Activated CD4-positive, alpha-beta T cell treated with anti-CD3 and anti-CD28 coated beads, Interleukin-2, amount 50 U/mL, for 4 hours (primary cell): Measurements from ENCODE around the gene UQCRC2.
A peak's percentile ranks its signal among the peaks of the same experiment; 100 is the strongest.
"Not testable (repeated sequence)": the region's sequence is repeated elsewhere in the genome, so short reads cannot be mapped to it uniquely, and the experiment has no call there.

Experiments used
- DNase-seq, 2 experiments: peaks; one replicate each; pipeline ENCODE4 v3.0.0-alpha.2; 2020

UQCRC2 gene

GRCh38 chr16:21952793-21953540 lies at the start of gene UQCRC2:
TSS of gene UQCRC2 (plus strand) at chr16:21953361. CDS start at chr16:21953424, 63 bp downstream.
- DNase-seq = peak; percentile 79 to 83

GRCh38 chr16:21932650-21933049 lies 20.5 kb upstream of the UQCRC2 start:
- not testable (repeated sequence) for DNase-seq

- DNase-seq = not testable (repeated sequence)
Observed at GRCh38 chr16:21933316-21933715, 19.8 kb upstream of the UQCRC2 start.

DNA sequence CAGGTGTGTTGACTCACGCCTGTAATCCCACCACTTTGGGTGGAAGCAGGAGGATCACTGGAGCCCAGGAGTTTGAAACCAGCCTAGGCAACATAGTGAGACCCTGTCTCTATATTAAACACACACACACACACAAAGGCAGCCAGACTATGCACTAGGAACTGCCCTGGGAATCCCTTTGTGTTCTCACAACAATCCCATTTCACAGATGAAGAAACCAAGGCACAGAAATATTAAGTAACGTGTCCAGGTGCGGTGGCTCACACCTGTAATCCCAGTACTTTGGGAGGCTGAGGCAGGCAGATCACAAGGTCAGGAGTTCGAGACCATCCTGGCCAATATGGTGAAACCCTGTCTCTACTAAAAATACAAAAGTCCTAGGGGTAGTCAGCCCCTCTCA lies 19.4 kb upstream of the UQCRC2 start:
- not testable (repeated sequence) for DNase-seq

DNA sequence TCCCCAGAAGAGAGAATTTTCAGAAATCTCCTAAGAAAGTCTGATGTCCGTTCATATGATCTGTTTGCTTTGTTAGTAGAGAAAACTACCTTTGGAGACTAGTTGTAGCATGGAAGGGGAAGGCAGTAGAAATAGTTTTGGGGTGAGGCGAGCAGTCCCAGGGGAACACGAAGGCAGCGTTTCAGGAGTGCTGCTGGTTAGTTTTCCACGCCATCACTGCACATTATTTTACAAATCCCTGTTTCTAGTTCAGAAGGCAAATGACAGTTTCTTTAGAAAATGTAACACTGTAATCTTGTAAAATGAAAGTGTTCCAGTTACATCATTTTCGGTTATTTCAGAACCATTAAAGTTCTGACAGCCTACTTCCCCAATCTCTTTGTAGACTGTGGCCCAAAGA lies 16.9 kb upstream of the UQCRC2 start:
- DNase-seq = not testable (repeated sequence)

- no peak for DNase-seq
Observed at GRCh38 chr16:21937336-21937829, 15.8 kb upstream of the UQCRC2 start.

DNA sequence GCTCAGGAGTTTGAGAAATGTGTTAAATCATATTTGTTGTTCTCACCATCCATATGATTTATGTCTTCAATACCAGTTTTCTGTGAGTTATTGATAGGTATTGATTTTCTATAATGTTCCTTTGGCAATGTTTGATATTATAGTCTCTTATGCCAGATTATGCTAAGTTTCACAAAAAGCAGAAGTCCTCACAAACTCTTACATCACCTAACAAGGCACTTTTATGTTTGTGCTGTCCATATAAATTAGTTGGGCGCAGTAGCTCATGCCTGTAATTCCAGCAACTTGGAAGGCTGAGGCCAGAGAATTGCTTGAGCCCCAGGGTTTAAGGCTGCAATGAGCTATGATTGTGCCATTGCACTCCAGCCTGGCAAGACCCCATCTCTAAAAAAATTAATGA lies 12.6 kb upstream of the UQCRC2 start:
- DNase-seq = no peak

DNA sequence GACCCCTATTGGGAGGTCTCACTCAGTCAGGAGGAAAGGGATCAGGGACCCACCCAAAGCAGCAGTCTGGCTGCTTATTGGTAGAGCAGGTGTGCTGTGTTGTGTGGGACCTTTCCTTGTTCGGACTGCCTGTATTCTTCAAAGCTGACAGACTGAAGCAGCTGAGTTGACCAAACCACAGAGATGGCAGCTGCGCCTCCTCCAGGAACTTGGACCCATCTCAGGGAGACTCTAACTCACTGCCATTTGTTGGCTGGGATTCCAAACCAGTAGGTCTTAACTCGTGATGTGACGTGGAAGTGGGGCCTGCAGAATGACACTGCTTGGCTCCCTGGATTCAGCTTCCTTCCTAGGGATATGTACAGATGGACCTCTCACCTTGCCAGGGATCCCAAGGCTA lies 9.6 kb upstream of the UQCRC2 start:
- no peak for DNase-seq

DNA sequence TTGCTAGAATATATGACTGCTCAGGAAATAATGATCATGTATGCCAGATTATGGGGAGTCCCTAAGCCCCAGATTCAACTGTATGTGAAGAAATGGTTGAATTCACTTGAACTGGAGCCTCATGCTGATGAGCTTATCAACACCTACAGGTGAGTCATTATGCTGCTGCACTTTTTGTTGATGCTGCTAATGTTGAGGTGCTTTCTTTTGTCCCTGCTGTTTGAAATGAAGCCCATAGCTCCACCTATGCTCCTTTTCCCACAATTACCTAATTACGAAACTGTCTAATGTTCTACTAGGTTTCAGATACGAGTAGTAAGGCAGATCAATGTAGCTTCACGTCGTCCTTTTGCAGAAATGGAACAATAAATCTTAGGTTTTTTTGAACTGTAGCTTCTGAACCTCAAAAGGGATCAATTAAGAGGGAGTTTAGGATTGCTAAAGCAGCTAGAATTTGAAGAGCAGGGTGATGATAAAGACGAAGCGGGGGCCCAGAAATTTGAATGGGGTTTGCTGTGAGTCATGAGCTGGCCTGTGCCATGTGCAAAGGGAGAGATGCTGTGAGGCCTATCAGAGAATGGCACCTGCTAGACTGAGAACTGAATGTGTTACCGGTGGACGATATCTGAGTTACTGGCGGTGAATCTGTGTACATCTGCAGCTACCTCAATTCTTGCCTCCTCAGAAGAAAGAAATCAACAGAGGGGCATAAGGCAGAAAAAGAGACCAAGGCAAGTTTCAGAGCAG lies 6.1 kb upstream of the UQCRC2 start:
- no peak for DNase-seq

DNA sequence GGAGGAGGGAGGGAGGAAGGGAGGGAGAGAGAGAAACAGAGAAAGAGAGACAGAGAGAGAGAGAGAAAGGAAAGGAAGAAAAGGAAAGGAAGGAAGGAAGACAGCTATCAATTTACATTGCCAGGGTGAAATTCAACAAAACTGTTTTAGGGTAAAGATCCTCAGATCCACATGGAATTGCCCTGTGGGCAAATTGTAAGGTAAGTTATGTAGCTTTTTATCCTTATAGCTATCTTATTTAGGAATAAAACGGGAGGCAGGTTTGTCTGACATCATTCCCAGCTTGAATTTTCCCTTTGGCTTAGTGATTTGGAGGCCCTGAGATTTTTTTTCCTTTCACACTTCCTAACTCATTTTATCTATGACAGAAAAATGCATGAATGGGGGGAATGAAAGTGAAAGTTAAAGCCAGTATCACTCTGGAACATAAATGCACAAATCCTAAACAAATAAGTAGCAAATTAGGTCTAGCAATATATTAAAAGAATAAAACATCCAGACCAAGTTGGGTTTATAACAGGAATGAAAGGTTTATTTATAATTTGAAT lies 3.4 kb upstream of the UQCRC2 start:
- DNase-seq = no peak

- DNase-seq = peak; percentile 11 to 16
Observed at GRCh38 chr16:21950782-21951521, 2.2 kb upstream of the UQCRC2 start.

DNA sequence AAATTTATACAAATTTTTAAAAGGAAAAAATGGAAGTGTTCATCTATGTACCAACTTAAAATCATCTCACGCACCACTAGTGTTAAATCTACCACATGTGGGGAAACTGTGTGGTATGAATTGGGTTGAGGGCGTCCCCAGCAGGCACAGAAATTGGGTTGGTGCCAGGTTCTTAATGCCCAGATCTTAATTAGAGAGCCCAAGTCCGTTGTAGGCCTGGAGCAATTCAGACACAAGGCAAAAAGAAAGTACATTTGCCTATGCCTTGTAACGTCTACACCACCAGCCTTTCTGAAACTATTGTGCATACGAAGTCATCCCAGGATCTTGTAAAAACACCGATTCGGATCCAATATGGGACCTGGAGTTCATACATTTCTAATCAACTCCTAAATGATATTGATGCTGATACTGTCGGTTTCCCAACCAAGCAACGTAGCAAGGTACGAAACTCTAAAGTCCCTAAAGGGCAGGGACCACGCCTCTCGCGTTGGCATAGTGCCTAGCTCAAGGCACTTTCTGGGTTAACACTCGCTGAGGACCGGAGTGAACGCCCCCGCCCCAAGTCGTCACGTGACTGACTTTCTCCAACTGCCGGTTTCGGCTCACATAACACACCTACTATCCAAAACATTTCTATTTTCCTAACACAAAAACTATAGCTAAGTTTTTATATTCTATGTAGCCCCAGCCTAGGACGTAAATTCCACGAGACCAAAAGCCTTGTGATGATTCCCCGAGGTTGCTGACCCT lies 945 bp upstream of the UQCRC2 start:
- peak; percentile 75 to 78 for DNase-seq

DNA sequence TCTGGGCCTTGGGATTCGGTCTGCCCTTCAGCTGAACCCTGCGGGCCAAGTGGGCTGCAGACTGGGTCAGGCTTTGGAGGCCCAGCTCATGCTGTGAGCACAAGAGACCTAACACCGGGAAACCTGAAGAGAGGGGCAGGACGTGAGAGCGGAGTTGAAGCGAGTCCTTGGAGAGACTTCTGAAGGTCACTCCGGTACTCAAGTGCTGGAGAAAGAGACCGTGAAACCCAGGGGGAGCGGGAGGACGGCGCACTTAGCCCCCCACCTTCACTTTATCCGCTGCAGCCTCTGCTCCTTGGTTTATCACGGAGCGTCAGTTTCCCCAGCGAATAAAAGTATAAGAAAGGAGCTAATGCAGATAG lies 361 bp downstream of the UQCRC2 start:
- DNase-seq = no peak

- DNase-seq = no peak
Observed at GRCh38 chr16:21957714-21958346, 4.7 kb downstream of the UQCRC2 start.

- DNase-seq = no peak
Observed at GRCh38 chr16:21959050-21959449, 5.9 kb downstream of the UQCRC2 start.

GRCh38 chr16:21962475-21962874 lies 9.3 kb downstream of the UQCRC2 start:
- no peak for DNase-seq

- DNase-seq = no peak
Observed at GRCh38 chr16:21963887-21964286, 10.7 kb downstream of the UQCRC2 start.

- DNase-seq = no peak
Observed at GRCh38 chr16:21964353-21964752, 11.2 kb downstream of the UQCRC2 start.

DNA sequence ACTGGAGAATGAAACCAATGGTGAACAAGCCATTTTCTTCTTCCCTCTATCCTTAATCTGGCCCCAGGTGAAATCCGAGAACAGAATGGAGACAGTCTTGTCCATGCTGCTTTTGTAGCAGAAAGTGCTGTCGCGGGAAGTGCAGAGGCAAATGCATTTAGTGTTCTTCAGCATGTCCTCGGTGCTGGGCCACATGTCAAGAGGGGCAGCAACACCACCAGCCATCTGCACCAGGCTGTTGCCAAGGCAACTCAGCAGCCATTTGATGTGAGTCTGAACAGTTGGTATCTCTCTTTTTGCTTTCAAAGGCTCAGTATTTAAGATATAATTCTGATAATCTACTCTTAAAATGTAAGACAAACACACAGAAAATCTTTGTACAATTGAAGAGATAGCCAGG lies 18.7 kb downstream of the UQCRC2 start:
- no peak for DNase-seq

DNA sequence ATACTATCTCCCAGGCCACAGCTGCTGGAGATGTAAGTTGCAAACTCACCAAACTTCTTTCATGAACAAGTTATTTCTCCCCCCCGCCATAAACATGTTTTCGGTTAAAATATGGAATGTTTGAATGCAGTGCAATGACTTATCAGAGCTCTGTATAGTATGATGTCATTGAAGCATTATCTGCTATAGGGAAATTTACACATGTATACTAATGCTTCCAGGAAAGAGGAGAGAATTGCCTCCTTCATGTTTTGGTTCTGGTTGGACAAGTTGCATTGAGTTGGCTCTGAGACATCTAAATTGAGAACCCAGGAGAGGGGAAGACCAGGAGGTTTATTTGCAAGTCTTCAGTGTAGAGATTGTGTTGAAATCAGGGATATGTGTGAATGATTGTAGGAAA lies 20.8 kb downstream of the UQCRC2 start:
- DNase-seq = no peak

DNA sequence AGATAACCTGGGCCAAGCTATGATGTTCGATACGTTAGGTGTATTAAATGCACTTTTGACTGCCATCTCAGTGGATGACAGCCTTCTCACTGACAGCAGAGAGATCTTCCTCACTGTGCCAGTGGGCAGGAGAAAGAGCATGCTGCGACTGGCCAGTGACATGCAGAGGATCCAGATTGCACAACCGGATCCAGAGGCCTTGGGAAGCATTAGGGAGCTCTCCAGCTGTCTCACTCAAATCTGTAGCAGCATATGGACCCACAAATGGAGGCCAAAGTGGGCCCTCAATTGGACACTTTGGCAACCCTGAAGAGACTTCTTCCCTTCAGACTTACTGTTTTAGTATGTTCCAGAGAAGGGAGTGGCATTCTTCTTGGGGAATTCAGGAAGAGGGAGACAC lies 26.9 kb downstream of the UQCRC2 start:
- DNase-seq = no peak

GRCh38 chr16:21982108-21982507 lies 28.9 kb downstream of the UQCRC2 start:
- no peak for DNase-seq
